HG03575 (cell line): ENCODE data around the gene MFNG.

ENCODE experiments used
- ATAC-seq: cut with Tn5 transposase; IDR thresholded peaks from one replicate; pipeline ENCODE4 v1.9.1; 2021; ENCODE audit not compliant: unreplicated experiment, insufficient number of reproducible peaks, low FRiP score; ENCODE audit errors: extremely low read depth

Gene MFNG

GRCh38 chr22:37431801-37432707, 54.1 kb downstream of the MFNG start:
- no peak for ATAC-seq

- ATAC-seq, result no peak
Measured at GRCh38 chr22:37431366-37431765, 54.8 kb downstream of the MFNG start.

GRCh38 chr22:37430941-37431340, 55.2 kb downstream of the MFNG start:
- ATAC-seq, result no peak

- ATAC-seq, result no peak
Measured at GRCh38 chr22:37428649-37429586, 57.3 kb downstream of the MFNG start.

- no peak for ATAC-seq
Measured at GRCh38 chr22:37427711-37428635, 58.2 kb downstream of the MFNG start.

GRCh38 chr22:37427135-37427710, 59.0 kb downstream of the MFNG start, which contains the start of gene ELFN2:
TSS of gene ELFN2 (minus strand) at chr22:37427479. CDS start at chr22:37375534, 51,945 bp downstream.
- no peak for ATAC-seq

GRCh38 chr22:37426706-37427134, 59.5 kb downstream of the MFNG start:
- no peak for ATAC-seq

GRCh38 chr22:37425800-37426705, 60.1 kb downstream of the MFNG start:
- ATAC-seq, result no peak

- no peak for ATAC-seq
Measured at GRCh38 chr22:37425369-37425768, 60.8 kb downstream of the MFNG start.

- no peak for ATAC-seq
Measured at GRCh38 chr22:37423283-37423682, 62.9 kb downstream of the MFNG start.

GRCh38 chr22:37421468-37421877, 64.7 kb downstream of the MFNG start:
- ATAC-seq, result no peak

- no peak for ATAC-seq
Measured at GRCh38 chr22:37420686-37421467, 65.3 kb downstream of the MFNG start.

- no peak for ATAC-seq
Measured at GRCh38 chr22:37419969-37420685, 66.1 kb downstream of the MFNG start.

GRCh38 chr22:37419370-37419968, 66.7 kb downstream of the MFNG start:
- no peak for ATAC-seq
